ENCODE data around the gene MGLL. TPM values are rescaled to one million over a fixed set of nuclear protein-coding genes. Genes with fewer than 3 reads are reported as not detected.
A peak's percentile ranks its signal among the peaks of the same experiment; 100 is the strongest.
"Not testable (repeated sequence)": the region's sequence is repeated elsewhere in the genome, so short reads cannot be mapped to it uniquely, and the experiment has no call there.

The MGLL gene
- total and polyA plus RNA-seq, 8 donors, result 10.5 to 118 (median 37.9) TPM

- Histone ChIP-seq H3K36me3 (peaks cover 0 to 10% (median 4%) of the 10 kb centered on the region in 4 donors), H3K4me1 (peaks cover 0 to 28% (median 11%) of the 10 kb centered on the region in 4 donors), H3K27me3 (no peaks in the 10 kb centered on the region), H3K9me3 (no peaks in the 10 kb centered on the region), H3K27ac (peak overlapping the region in 3 of 5 donors; percentile 2 to 56 (median 50)), H3K4me3 (no peak overlapping the region)
- intact Hi-C loops (cut with DNase I; ENCODE audit: low total_unique reads), result no loop called here
- DNase-seq, result peak in 1 of 2 donors; percentile 50
- TF ChIP-seq POLR2AphosphoS5 (IDR thresholded peaks at IDR 0.05) (no peak), POLR2A (IDR thresholded peaks at IDR 0.05) (no peak), EP300 (IDR thresholded peaks at IDR 0.05) (no peak)
- WGBS, 5 donors, result 48 to 57% (median 52%) methylated on average over 13 of the region's 13 CpGs
Observed at GRCh38 chr3:127707851-127708411, 114.4 kb downstream of the MGLL start.

GRCh38 chr3:127706785-127707351 is 115.4 kb downstream of the MGLL start:
- Histone ChIP-seq H3K4me1 (peaks cover 0 to 39% (median 17%) of the 10 kb centered on the region in 4 donors), H3K4me3 (no peak overlapping the region), H3K27me3 (no peaks in the 10 kb centered on the region), H3K27ac (peak overlapping the region in 2 of 5 donors; percentile 50 to 56), H3K9me3 (no peaks in the 10 kb centered on the region), H3K36me3 (peaks cover 0 to 10% (median 4%) of the 10 kb centered on the region in 4 donors)
- intact Hi-C loops (cut with DNase I; ENCODE audit: low total_unique reads), result no loop called here
- TF ChIP-seq POLR2AphosphoS5 (IDR thresholded peaks at IDR 0.05) (no peak), CTCF (IDR thresholded peaks at IDR 0.05) (no peak), EP300 (IDR thresholded peaks at IDR 0.05) (no peak), POLR2A (IDR thresholded peaks at IDR 0.05) (no peak)
- no peak for DNase-seq
- 89 to 93% (median 91%) methylated on average over 16 of the region's 16 CpGs for WGBS, 5 donors

- intact Hi-C loops (cut with DNase I; ENCODE audit: low total_unique reads), result no loop called here
- Histone ChIP-seq H3K36me3 (peaks cover 0 to 10% (median 4%) of the 10 kb centered on the region in 4 donors), H3K27ac (peak overlapping the region in 1 of 5 donors; percentile 50), H3K4me1 (peaks cover 0 to 45% (median 19%) of the 10 kb centered on the region in 4 donors), H3K4me3 (no peak overlapping the region), H3K9me3 (no peaks in the 10 kb centered on the region), H3K27me3 (no peaks in the 10 kb centered on the region)
- DNase-seq, result no peak
- 72 to 85% (median 82%) methylated on average over 7 of the region's 7 CpGs for whole genome bisulfite sequencing, 5 donors
- no peak for TF ChIP-seq POLR2AphosphoS5 (IDR thresholded peaks at IDR 0.05)
- no peak for TF ChIP-seq CTCF (IDR thresholded peaks at IDR 0.05)
- no peak for TF ChIP-seq EP300 (IDR thresholded peaks at IDR 0.05)
- no peak for TF ChIP-seq POLR2A (IDR thresholded peaks at IDR 0.05)
Observed at GRCh38 chr3:127706312-127706711, 116.0 kb downstream of the MGLL start.

- H3K27ac ChIP-seq; H3K4me3 ChIP-seq; intact Hi-C loops (cut with DNase I; ENCODE audit: low total_unique reads); DNase-seq; H3K27me3 ChIP-seq; H3K36me3 ChIP-seq; H3K9me3 ChIP-seq: not testable (repeated sequence)
- WGBS, 5 donors, result 89 to 95% (median 93%) methylated on average over 4 of the region's 4 CpGs
- H3K4me1 ChIP-seq, result peaks cover under 1 to 48% (median 17%) of the 10 kb centered on the region in 4 donors
Observed at GRCh38 chr3:127704840-127705239, 117.5 kb downstream of the MGLL start.

GRCh38 chr3:127702151-127702578 is 120.2 kb downstream of the MGLL start:
- intact Hi-C loops (cut with DNase I; ENCODE audit: low total_unique reads), result no loop called here
- H3K4me1 ChIP-seq, result peaks cover 28 to 57% (median 34%) of the 10 kb centered on the region in 4 donors
- peaks cover 0 to 10% (median 4%) of the 10 kb centered on the region in 4 donors for H3K36me3 ChIP-seq
- peak overlapping the region; percentile 20 to 27 (median 26) for H3K27ac ChIP-seq
- WGBS, 5 donors, result 42 to 79% (median 54%) methylated on average over 2 to 4 of the region's 4 CpGs
- no peak overlapping the region for H3K4me3 ChIP-seq
- no peaks in the 10 kb centered on the region for H3K27me3 ChIP-seq
- H3K9me3 ChIP-seq, result no peaks in the 10 kb centered on the region
- no peak for DNase-seq
- TF ChIP-seq EP300 (IDR thresholded peaks at IDR 0.05), result no peak
- TF ChIP-seq CTCF (IDR thresholded peaks at IDR 0.05), result no peak
- TF ChIP-seq POLR2A (IDR thresholded peaks at IDR 0.05), result no peak
- TF ChIP-seq POLR2AphosphoS5 (IDR thresholded peaks at IDR 0.05), result no peak
